22Rv1 (cell line): ENCODE measurements around the gene FOXP4.

ENCODE experiments used
- CTCF ChIP-seq: fragments of 450-650 bp; IDR thresholded peaks from 2 replicates; pipeline ENCODE4 v1.5.1; 2017; ENCODE audit warnings: mild to moderate bottlenecking
- ZFX ChIP-seq: fragments of 450-650 bp; IDR thresholded peaks from 2 replicates; pipeline ENCODE4 v1.6.1; 2017; ENCODE audit warnings: antibody characterized with exemption, borderline replicate concordance

DNA sequence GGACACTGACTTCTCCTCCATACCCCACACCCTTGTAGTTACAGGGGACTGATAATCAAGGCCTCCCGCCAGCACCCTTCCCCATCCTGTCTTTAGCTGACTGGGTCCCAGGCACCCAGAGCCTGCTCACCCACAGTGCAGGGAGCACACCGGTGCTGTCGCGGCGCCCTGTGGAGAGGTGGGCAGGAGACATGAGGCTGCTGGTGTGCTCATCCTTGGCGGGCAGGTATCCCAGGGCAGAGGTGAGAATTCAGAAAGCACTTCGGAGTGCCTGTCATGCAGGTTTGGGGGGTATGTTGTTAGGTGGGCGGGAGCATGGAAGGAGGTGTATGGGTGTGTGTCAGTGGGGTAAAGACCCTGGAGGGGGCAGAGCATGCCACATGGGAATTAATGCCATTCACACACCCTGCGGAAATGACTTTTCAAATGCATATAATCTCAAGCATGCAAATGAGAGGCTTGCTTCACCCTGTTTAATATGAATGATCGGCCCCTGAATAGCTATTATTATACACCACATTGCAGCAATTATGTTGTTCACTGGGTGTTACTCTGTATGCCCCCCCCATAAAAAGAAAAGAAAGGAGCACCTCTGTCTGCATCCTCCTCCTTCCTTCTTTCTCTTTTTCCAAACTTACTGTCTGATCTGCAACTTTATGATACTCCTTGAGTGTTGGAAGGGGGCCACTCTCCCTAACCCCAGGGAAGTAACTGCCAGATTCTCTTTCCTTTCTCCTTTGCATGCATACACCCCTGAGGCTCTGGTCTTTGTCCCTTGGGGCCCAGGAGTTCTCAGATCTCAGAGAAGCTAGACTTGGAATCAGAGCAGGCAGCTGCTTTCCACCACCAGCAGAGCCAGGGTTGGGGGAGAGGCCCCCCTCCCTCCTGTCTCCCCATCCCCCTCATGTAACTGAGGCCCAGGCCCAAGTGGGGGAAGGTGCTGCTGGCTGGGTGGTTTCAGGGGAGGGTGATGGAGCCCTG is 16.0 kb downstream of the FOXP4 start:
- TF ChIP-seq CTCF (no peak), ZFX (no peak)
